H1 (cell line): Measurements from ENCODE around the gene MEA1. TPM values are rescaled to one million over a fixed set of nuclear protein-coding genes. Genes with fewer than 3 reads are reported as not detected.

Source experiments
- CTCF ChIA-PET: fragments of 300-600 bp; sonication (Branson Sonifier 250); formaldehyde crosslinking; loops from one replicate; lab custom pipeline; 2021; ENCODE audit not compliant: partially characterized antibody; lab: Charles Lee
- POLR2A ChIA-PET: fragments of 300-600 bp; sonication (Branson Sonifier 250); formaldehyde crosslinking; loops from one replicate; lab custom pipeline; 2021; ENCODE audit warnings: inconsistent platforms; ENCODE audit not compliant: partially characterized antibody; lab: Charles Lee
- DNase-seq, 2 experiments: peaks; one replicate each; pipeline versions ENCODE4 v3.0.0 to v3.0.0-alpha.2; 2010 to 2022; ENCODE audit warnings: low spot score in 2 of 2, low read depth in 1 of 2, mixed read lengths in 1 of 2
- FAIRE-seq: peaks from 2 replicates; lab custom pipeline; 2011; peaks lifted over from hg19 to GRCh38; lab: Jason Lieb, UNC
- H2AFZ ChIP-seq: 2 replicates; pipeline ENCODE4 v1.8.1; 2012; ENCODE audit warnings: low read length, inconsistent platforms
- H2AK5ac ChIP-seq: 2 replicates; pipeline ENCODE4 v1.6.1; 2013; ENCODE audit warnings: low read depth, low read length
- H2BK120ac ChIP-seq: replicated peaks from 2 replicates; pipeline ENCODE3; 2013; ENCODE audit warnings: low read depth, low read length, inconsistent platforms
- H2BK12ac ChIP-seq: 2 replicates; pipeline ENCODE4 v1.6.1; 2013; ENCODE audit warnings: low read depth, low read length
- H2BK15ac ChIP-seq: 2 replicates; pipeline ENCODE4 v1.6.1; 2013; ENCODE audit warnings: low read length
- H2BK20ac ChIP-seq: 2 replicates; pipeline ENCODE4 v1.6.1; 2013; ENCODE audit warnings: low read length
- H2BK5ac ChIP-seq: 2 replicates; pipeline ENCODE4 v1.6.1; 2013; ENCODE audit warnings: low read depth, low read length
- H3K14ac ChIP-seq: 2 replicates; pipeline ENCODE4 v1.6.1; 2013; ENCODE audit warnings: inconsistent platforms; ENCODE audit not compliant: insufficient read length
- H3K18ac ChIP-seq: 2 replicates; pipeline ENCODE4 v1.6.1; 2013; ENCODE audit warnings: low read length; ENCODE audit errors: extremely low read depth
- H3K23ac ChIP-seq: 2 replicates; pipeline ENCODE4 v1.6.1; 2013; ENCODE audit warnings: inconsistent platforms; ENCODE audit not compliant: insufficient read length
- H3K23me2 ChIP-seq: 2 replicates; pipeline ENCODE4 v1.6.1; 2013; ENCODE audit warnings: low read depth, low read length
- H3K27ac ChIP-seq: 2 replicates; pipeline ENCODE4 v1.6.1; 2011; ENCODE audit warnings: low read depth, low read length, inconsistent platforms
- H3K27me3 ChIP-seq, 4 experiments: replicated peaks in 1 of 4; 1 replicate in 1 of 4; 2 replicates in 3 of 4; pipeline versions ENCODE4 v1.6.1 to v1.8.1; 2011 to 2013; ENCODE audit warnings: low read length in 3 of 4, mild to moderate bottlenecking in 3 of 4, inconsistent platforms in 2 of 4, mixed read lengths in 2 of 4, moderate library complexity in 1 of 4; ENCODE audit not compliant: control insufficient read depth in 3 of 4, insufficient read depth in 3 of 4; ENCODE audit errors: extremely low read depth in 1 of 4
- H3K36me3 ChIP-seq, 4 experiments: 2 replicates each; pipeline versions ENCODE4 v1.6.1 to v1.8.1; 2011 to 2013; ENCODE audit warnings: mild to moderate bottlenecking in 4 of 4, low read length in 3 of 4, moderate library complexity in 2 of 4, control low read depth in 1 of 4, inconsistent platforms in 1 of 4; ENCODE audit not compliant: insufficient read depth in 4 of 4, control insufficient read depth in 2 of 4
- H3K4ac ChIP-seq: replicated peaks from 2 replicates; pipeline ENCODE3; 2013; ENCODE audit warnings: low read length, low read depth, mixed read lengths, inconsistent platforms; ENCODE audit not compliant: insufficient read length
- H3K4me1 ChIP-seq, 4 experiments: replicated peaks in 1 of 4; 1 replicate in 1 of 4; 2 replicates in 3 of 4; pipeline versions ENCODE4 v1.6.1 to v1.8.1; 2011 to 2013; ENCODE audit warnings: low read length in 3 of 4, inconsistent platforms in 2 of 4, mixed read lengths in 1 of 4; ENCODE audit not compliant: insufficient read depth in 4 of 4, control insufficient read depth in 3 of 4
- H3K4me2 ChIP-seq, 2 experiments: 2 replicates each; pipeline versions ENCODE4 v1.6.1 to v1.8.1; 2011 to 2013; ENCODE audit warnings: low read depth in 2 of 2, low read length in 2 of 2, control low read depth in 1 of 2, inconsistent platforms in 1 of 2, mild to moderate bottlenecking in 1 of 2; ENCODE audit not compliant: insufficient read depth in 1 of 2
- H3K4me3 ChIP-seq, 4 experiments: fragments of 200-600, 300-600 bp in 1 of 4; sonication (generic), shearing (Covaris generic), sonication (Bioruptor Twin) in 1 of 4; 2 replicates each; pipeline versions ENCODE4 v1.5.1 to v1.8.1; 2011 to 2016; ENCODE audit warnings: low read length in 4 of 4, low read depth in 3 of 4, control low read depth in 2 of 4, inconsistent platforms in 2 of 4, mild to moderate bottlenecking in 2 of 4, mixed read lengths in 1 of 4, moderate library complexity in 1 of 4; ENCODE audit not compliant: insufficient read depth in 2 of 4; ENCODE audit errors: extremely low read depth in 1 of 4
- H3K56ac ChIP-seq: replicated peaks from 2 replicates; pipeline ENCODE3; 2013; ENCODE audit warnings: low read depth, mild to moderate bottlenecking, mixed read lengths, low read length, inconsistent platforms; ENCODE audit not compliant: insufficient read length
- H3K79me1 ChIP-seq: 2 replicates; pipeline ENCODE4 v1.6.1; 2013; ENCODE audit warnings: low read depth, low read length, control low read depth
- H3K79me2 ChIP-seq, 2 experiments: 2 replicates each; pipeline versions ENCODE4 v1.6.1 to v1.8.1; 2012 to 2013; ENCODE audit warnings: low read length in 2 of 2, mild to moderate bottlenecking in 2 of 2, inconsistent platforms in 1 of 2; ENCODE audit not compliant: insufficient read depth in 2 of 2, control insufficient read depth in 1 of 2
- H3K9ac ChIP-seq, 4 experiments: replicated peaks in 1 of 4; 1 replicate in 1 of 4; 2 replicates in 3 of 4; pipeline versions ENCODE4 v1.6.1 to v1.8.1; 2011 to 2013; ENCODE audit warnings: low read depth in 3 of 4, low read length in 3 of 4, control low read depth in 2 of 4, mild to moderate bottlenecking in 2 of 4, moderate library complexity in 2 of 4, inconsistent platforms in 1 of 4; ENCODE audit errors: extremely low read depth in 1 of 4
- H3K9me3 ChIP-seq, 2 experiments: 2 replicates each; pipeline versions ENCODE4 v1.6.1 to v1.8.1; 2012 to 2013; ENCODE audit warnings: mild to moderate bottlenecking in 2 of 2, moderate library complexity in 2 of 2, control low read depth in 1 of 2, inconsistent platforms in 1 of 2, low read depth in 1 of 2, low read length in 1 of 2, mixed read lengths in 1 of 2; ENCODE audit not compliant: insufficient read depth in 2 of 2
- H4K20me1 ChIP-seq, 2 experiments: replicated peaks in 1 of 2; 2 replicates each; pipeline versions ENCODE3 to v1.8.1; 2011 to 2013; ENCODE audit warnings: inconsistent platforms in 2 of 2, low read length in 2 of 2, mild to moderate bottlenecking in 1 of 2; ENCODE audit not compliant: insufficient read depth in 2 of 2, control insufficient read depth in 1 of 2
- H4K5ac ChIP-seq: 2 replicates; pipeline ENCODE4 v1.6.1; 2013; ENCODE audit warnings: low read length, low read depth, mixed read lengths, inconsistent platforms; ENCODE audit not compliant: insufficient read length
- H4K8ac ChIP-seq: 2 replicates; pipeline ENCODE4 v1.8.0; 2013; ENCODE audit warnings: mild to moderate bottlenecking, moderate library complexity, low read length, inconsistent platforms; ENCODE audit not compliant: insufficient read depth; ENCODE audit errors: extremely low read depth
- H4K91ac ChIP-seq: replicated peaks from 2 replicates; pipeline ENCODE3; 2013; ENCODE audit warnings: low read length, mixed read lengths, inconsistent platforms; ENCODE audit not compliant: insufficient read length
- BRCA1 ChIP-seq: IDR thresholded peaks from 2 replicates; pipeline ENCODE4 v1.6.1; 2012; ENCODE audit warnings: low read depth, low read length, improper control_type of control experiment
- CHD2 ChIP-seq: IDR thresholded peaks from 2 replicates; pipeline ENCODE4 v1.6.1; 2012; ENCODE audit warnings: low read length, improper control_type of control experiment
- E2F6 ChIP-seq: IDR thresholded peaks from 2 replicates; pipeline ENCODE4 v1.6.1; 2012; ENCODE audit warnings: inconsistent platforms
- PHF8 ChIP-seq: fragments of 200-600 bp; sonication (generic); conservative IDR thresholded peaks from 2 replicates; pipeline ENCODE4 v1.7.1; 2012; ENCODE audit warnings: low read depth, mild to moderate bottlenecking, inconsistent platforms, low read length, moderate library complexity
- POLR2A ChIP-seq, 2 experiments: IDR thresholded peaks; 1 replicate in 1 of 2; 2 replicates in 1 of 2; pipeline ENCODE4 v1.6.1; 2011; ENCODE audit warnings: low read depth in 2 of 2, low read length in 2 of 2, mild to moderate bottlenecking in 2 of 2; ENCODE audit errors: control extremely low read depth in 1 of 2
- RAD21 ChIP-seq, 2 experiments: IDR thresholded peaks in 1 of 2; conservative IDR thresholded peaks in 1 of 2; 2 replicates each; pipeline ENCODE4 v1.6.1; 2011; ENCODE audit warnings: low read depth in 2 of 2, low read length in 2 of 2, improper control_type of control experiment in 1 of 2, inconsistent platforms in 1 of 2, mild to moderate bottlenecking in 1 of 2, moderate library complexity in 1 of 2
- RBBP5 ChIP-seq: IDR thresholded peaks from 2 replicates; pipeline ENCODE4 v1.7.1; 2012; ENCODE audit warnings: low read depth, mild to moderate bottlenecking, inconsistent platforms, low read length, moderate library complexity, borderline replicate concordance
- SIN3A ChIP-seq, 2 experiments: IDR thresholded peaks in 1 of 2; conservative IDR thresholded peaks in 1 of 2; 2 replicates each; pipeline ENCODE4 v1.6.1; 2011 to 2012; ENCODE audit warnings: low read length in 2 of 2, improper control_type of control experiment in 1 of 2, low read depth in 1 of 2, mild to moderate bottlenecking in 1 of 2
- SIX5 ChIP-seq: IDR thresholded peaks from 2 replicates; pipeline ENCODE4 v1.6.1; 2011; ENCODE audit warnings: mild to moderate bottlenecking, low read depth, low read length
- SP4 ChIP-seq: IDR thresholded peaks from 2 replicates; pipeline ENCODE4 v1.6.1; 2012; ENCODE audit warnings: low read length, inconsistent platforms
- TCF12 ChIP-seq: IDR thresholded peaks from 2 replicates; pipeline ENCODE4 v1.6.1; 2011; ENCODE audit warnings: low read depth, mild to moderate bottlenecking, low read length
- YY1 ChIP-seq: IDR thresholded peaks from 2 replicates; pipeline ENCODE4 v1.6.1; 2011; ENCODE audit warnings: low read depth, mild to moderate bottlenecking, low read length
- WGBS, 2 experiments: shearing (Covaris generic) in 1 of 2; methylation state at CpG; one replicate each; pipeline versions ENCODE4 v1.1.6 to v1.1.7; 2013 to 2015; ENCODE audit warnings: low lambda C conversion rate in 2 of 2, mixed read lengths in 2 of 2, inconsistent platforms in 1 of 2, low coverage in 1 of 2, missing lambda C conversion rate in 1 of 2; ENCODE audit not compliant: insufficient replicate concordance in 2 of 2, insufficient coverage in 1 of 2, insufficient read length in 1 of 2; ENCODE audit errors: extremely low coverage in 1 of 2, missing lambda C conversion rate in 1 of 2; 5-methylcytosine and 5-hydroxymethylcytosine counted together
- polyA plus RNA-seq, 7 experiments: library from polyadenylated mRNA; depleted of rRNA in 3 of 7; stranded (reverse) in 5 of 7; unstranded in 2 of 7; fragments of >200 nt in 5 of 7; fragments of 200-250 nt in 2 of 7; gene quantifications; 1 replicate in 5 of 7; 2 replicates in 1 of 7; 4 replicates in 1 of 7; pipeline versions ENCODE4 v1.2.1 to v1.2.3, GENCODE V29; 2011 to 2013; ENCODE audit warnings: missing spikeins in 2 of 7, mixed read lengths in 2 of 7
- total RNA-seq: library from RNA; stranded (reverse); fragmentation: NEBNext Ultra II Directional; extraction: Animal tissue kit (Norgen Biotek cat#: 25700); gene quantifications from 2 replicates; pipeline ENCODE4 v1.2.1, GENCODE V29; 2021

MEA1 gene
- total and polyA plus RNA-seq, 2 of the 8 experiments (the other 6 are each of a cell fraction or from before 2014, with no cell fraction given) = 94.2 to 96.4 TPM

DNA sequence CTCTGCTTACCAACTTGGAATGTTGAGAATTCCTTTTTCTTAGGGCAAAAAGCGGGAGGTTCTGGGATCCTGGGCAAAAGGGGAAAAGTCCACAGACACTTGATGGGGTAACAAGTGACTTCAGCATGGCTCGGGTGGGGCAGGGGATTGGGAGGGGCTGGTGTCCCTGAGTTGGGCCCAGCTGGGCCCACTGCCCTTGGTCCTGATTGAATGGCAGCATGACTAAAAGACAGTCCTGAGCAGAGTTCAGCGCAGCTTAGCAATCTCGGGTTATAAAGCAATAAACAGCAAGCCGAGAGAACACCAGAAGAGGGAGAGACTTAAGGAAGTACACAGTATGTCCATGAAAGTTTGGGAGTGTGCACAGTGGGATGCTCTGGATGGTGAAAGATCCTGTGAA is 23.8 kb downstream of the MEA1 start:
- Histone ChIP-seq H3K36me3 (peaks cover 0 to 9% (median 8%) of the 10 kb centered on the region in 4 experiments; a peak in 4 of 8 replicates), H3K4me3 (no peak overlapping the region), H4K20me1 (peaks cover 0 to 12% of the 10 kb centered on the region in 2 experiments), H2BK12ac (no peak overlapping the region), H3K23me2 (no peaks in the 10 kb centered on the region; the same call in 1 of the 2 replicates), H3K79me2 (peaks cover 8 to 15% of the 10 kb centered on the region in 2 experiments; a peak in 2 of 4 replicates), H2AK5ac (no peak overlapping the region), H3K27me3 (no peaks in the 10 kb centered on the region), H4K91ac (no peak overlapping the region), H3K23ac (no peak overlapping the region), H2AFZ (no peak overlapping the region), H3K18ac (no peak overlapping the region), H3K79me1 (peaks cover 11% of the 10 kb centered on the region), H3K4me1 (peaks cover 0 to 4% (median under 1%) of the 10 kb centered on the region in 4 experiments; a peak in 3 of 7 replicates), H2BK20ac (no peak overlapping the region), H4K8ac (no peak overlapping the region), H2BK5ac (no peak overlapping the region), H3K14ac (no peak overlapping the region), H3K9me3 (no peaks in the 10 kb centered on the region), H3K56ac (no peak overlapping the region), H3K27ac (no peak overlapping the region), H2BK15ac (no peak overlapping the region), H2BK120ac (no peak overlapping the region), H4K5ac (no peak overlapping the region), H3K4ac (no peak overlapping the region), H3K9ac (no peak overlapping the region), H3K4me2 (no peak overlapping the region)
- CTCF ChIA-PET = interaction anchor here (0.5 to 2.9 kb wide), 4 partner anchors 11 to 467 kb away, joined by 3 to 13 read pairs (median 3); partner anchors contain the start of gene PEX6
- FAIRE-seq (no peak), DNase-seq (no peak)
- POLR2A ChIA-PET = interaction anchor here (4.1 kb wide), 1 partner anchor 11 kb away, joined by 25 read pairs; the partner anchor contains the start of gene PEX6
- 93% methylated on average over 5 of the region's 5 CpGs; no CpG with 5 or more reads in 1 of the 2 experiments for WGBS, 2 experiments
- TF ChIP-seq BRCA1 (no peak), SIN3A (conservative IDR thresholded peaks at IDR 0.05 in 1 of 2, IDR thresholded peaks at IDR 0.05 in 1 of 2; ENCODE audit: low read depth in 1 of 2, low read length in 2 of 2) (no peak), PHF8 (no peak), TCF12 (no peak), RAD21 (IDR thresholded peaks at IDR 0.05 in 1 of 2, conservative IDR thresholded peaks at IDR 0.05 in 1 of 2; ENCODE audit: low read depth in 2 of 2, low read length in 2 of 2) (no peak), SIX5 (no peak), E2F6 (no peak), YY1 (no peak), CHD2 (no peak), POLR2A (IDR thresholded peaks at IDR 0.05; ENCODE audit: control extremely low read depth in 1 of 2, low read depth in 2 of 2, low read length in 2 of 2) (no peak), SP4 (no peak), RBBP5 (no peak)
